GM19238 (cell line): Measurements from ENCODE around the gene FGD2.

Source experiments
- DNase-seq: peaks from one replicate; pipeline ENCODE4 v3.0.0; 2011; ENCODE audit warnings: low spot score; ENCODE audit not compliant: insufficient read length

Gene FGD2

GRCh38 chr6:37005061-37005810 lies at the start of gene FGD2:
Gene FGD2, plus strand, starts transcription at chr6:37005655. Its CDS starts 163 bp downstream, at chr6:37005818.
- peak; percentile 93 for DNase-seq

- no peak for DNase-seq
These were observed 49.6 kb upstream of the FGD2 start for GRCh38 chr6:36955671-36956445.

GRCh38 chr6:36956446-36956820 lies 49.0 kb upstream of the FGD2 start:
- DNase-seq = no peak

- no peak for DNase-seq
These were observed 47.6 kb upstream of the FGD2 start for GRCh38 chr6:36957773-36958271.

- no peak for DNase-seq
These were observed 46.5 kb upstream of the FGD2 start for GRCh38 chr6:36958775-36959554.

- DNase-seq = no peak
These were observed 45.8 kb upstream of the FGD2 start for GRCh38 chr6:36959555-36960250.

- DNase-seq = no peak
These were observed 43.7 kb upstream of the FGD2 start for GRCh38 chr6:36961441-36962435.

- DNase-seq = peak; percentile 74
These were observed 42.6 kb upstream of the FGD2 start for GRCh38 chr6:36962874-36963273.

GRCh38 chr6:36963451-36964290 lies 41.8 kb upstream of the FGD2 start:
- DNase-seq = no peak

GRCh38 chr6:36964349-36964748 lies 41.1 kb upstream of the FGD2 start:
- no peak for DNase-seq

- DNase-seq = no peak
These were observed 40.5 kb upstream of the FGD2 start for GRCh38 chr6:36964908-36965307.

- DNase-seq = no peak
These were observed 38.2 kb upstream of the FGD2 start for GRCh38 chr6:36967301-36967700.

- DNase-seq = no peak
These were observed 37.7 kb upstream of the FGD2 start for GRCh38 chr6:36967757-36968156.

GRCh38 chr6:36968266-36968977 lies 37.0 kb upstream of the FGD2 start:
- DNase-seq = no peak

- no peak for DNase-seq
These were observed 36.2 kb upstream of the FGD2 start for GRCh38 chr6:36969240-36969691.

- no peak for DNase-seq
These were observed 35.2 kb upstream of the FGD2 start for GRCh38 chr6:36969988-36970891.
